GM19452 (cell line): ENCODE data around the gene DNM3.

Experiments
- ATAC-seq: cut with Tn5 transposase; IDR thresholded peaks from one replicate; pipeline ENCODE4 v1.9.1; 2021; ENCODE audit not compliant: unreplicated experiment

The DNM3 gene

DNA sequence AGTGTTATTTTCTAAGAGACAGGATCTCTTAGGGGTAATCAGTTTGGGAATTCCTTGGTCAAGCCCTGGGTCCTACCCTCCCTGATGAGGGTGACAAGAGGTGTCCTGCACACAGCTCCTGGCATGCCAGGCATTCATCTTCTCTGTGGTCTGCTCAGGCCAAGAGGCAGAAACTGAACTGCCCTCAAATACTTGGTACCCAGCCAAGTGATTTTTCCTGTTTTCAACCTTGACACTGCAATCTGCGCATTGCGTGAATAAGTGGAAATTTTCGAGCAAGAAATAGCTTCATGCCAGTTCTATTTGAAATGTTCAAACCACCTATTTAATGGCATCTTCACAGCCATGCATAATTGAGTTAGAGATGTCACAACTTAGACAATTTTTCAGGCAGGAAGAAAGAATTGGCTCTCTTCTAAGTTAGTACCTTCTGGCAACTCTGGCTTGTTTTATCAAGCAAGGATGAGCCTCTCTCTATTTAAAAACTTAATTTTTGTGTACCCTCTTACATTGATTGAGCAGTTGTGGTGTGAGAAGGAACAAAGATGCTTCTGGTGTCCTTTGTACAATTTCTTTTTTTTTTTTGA, 27.0 kb downstream of the DNM3 start:
- no peak for ATAC-seq

DNA sequence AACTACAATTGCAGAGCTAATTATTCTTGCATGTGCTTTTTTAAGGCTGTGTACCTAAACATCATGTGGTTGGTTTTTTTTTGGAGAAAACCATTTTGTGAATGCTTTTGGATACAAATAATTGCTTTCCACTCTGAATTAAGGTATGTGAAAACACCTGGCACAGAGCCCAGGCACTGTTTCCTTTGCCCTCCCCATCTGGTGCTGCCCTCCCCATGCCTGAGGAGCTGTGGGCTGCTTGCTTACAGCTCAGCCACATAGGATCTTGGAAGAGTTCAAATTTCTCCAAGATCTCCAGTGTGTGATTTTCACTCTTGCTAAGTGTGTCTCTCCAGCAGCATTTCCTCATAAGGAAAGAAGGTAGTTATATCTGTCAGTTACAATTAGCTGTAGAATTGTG, 27.8 kb downstream of the DNM3 start:
- ATAC-seq, result no peak

DNA sequence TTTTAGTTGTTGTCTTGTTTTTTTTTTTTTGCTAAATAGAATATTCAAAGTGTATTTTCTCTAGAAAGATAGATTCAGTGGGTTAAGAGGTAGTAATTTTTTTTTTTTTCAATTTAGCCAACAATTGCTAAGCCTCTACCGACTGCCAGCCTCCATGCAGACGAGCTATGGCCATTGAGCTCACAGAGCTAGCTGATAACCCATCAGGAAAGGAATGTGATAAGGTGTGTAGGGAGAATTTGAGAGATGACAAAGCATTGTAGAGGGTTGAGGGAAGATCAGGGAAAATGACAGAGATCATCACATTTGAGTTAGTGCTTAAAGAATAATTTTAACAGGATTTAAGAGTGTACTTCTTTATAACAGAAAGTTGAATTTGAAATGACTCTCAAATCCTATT, 30.6 kb downstream of the DNM3 start:
- ATAC-seq, result no peak

DNA sequence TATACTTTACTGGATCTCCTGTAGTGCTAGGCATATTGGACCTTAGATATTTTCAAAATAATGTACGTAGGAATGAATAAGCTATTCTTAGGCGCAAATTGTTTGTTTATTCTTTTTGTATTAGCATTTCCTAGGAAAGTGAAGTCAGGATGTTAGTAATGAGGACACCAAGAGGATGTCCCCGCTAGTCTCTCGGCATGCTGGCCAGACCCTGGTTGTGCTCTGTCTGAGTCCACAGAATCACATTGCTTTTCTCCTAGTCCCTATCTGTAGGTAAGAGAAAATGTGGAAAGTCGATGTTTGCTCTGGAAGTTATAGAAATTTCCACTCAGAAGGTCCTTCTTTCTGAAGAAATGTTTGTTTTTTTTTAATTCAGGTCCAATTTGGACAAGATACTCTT, 31.1 kb downstream of the DNM3 start:
- ATAC-seq, result no peak

DNA sequence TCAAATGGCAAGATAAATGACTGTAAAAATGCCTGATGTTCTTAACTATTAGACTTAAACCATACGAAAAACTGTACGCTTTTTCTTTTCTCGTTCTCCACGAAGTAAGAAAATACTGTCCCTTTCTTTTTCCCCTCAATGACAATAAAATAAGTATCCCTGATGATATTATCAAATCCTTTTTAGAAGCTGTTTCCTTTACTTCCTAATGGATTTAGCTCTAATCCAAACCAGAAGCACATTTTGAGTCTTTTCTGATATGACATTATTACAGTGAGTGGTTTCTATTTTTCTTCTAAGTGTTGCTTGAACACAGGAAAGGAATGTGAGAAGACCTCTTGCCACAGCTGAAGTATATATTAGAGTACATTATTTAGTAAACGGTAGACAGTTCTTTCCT, 32.4 kb downstream of the DNM3 start:
- ATAC-seq, result no peak

DNA sequence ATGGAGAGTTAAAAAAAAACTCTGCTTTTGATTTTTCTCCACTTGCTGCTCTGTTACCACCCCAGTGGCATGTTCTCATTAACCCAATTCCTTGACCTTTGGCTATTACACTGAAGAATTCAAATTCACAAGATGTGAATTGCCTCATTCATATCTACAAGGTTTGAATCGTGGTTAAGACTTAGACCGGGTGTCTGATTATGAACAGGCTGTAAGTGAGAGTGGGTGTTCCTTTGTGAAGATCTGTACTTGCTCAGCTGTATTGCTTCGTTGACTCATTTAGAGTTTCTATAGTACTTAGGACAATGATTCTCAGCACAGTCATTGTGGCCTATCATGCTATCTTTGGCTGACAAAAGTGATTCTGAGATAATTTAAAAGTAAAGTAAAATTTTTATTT, 36.4 kb downstream of the DNM3 start:
- peak; percentile 51 for ATAC-seq

DNA sequence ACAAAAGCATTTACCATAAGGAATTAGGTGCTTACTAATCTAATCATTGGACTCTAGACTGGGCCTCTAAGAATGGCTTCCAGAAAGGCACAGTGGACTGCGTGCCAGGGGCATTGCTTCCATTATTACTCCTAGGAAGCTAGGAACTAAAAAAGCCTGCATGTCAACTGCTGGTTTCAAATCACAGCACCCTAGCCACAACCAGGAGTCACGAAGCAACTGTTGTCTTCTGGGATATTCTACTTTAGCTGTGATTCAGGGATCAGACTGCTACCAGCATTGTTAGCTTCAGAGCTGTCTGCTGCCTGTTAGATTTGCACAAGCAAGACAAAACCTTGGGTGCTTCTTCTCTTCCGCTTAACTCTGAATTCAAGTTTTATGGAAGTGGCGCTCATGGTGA, 38.3 kb downstream of the DNM3 start:
- no peak for ATAC-seq

DNA sequence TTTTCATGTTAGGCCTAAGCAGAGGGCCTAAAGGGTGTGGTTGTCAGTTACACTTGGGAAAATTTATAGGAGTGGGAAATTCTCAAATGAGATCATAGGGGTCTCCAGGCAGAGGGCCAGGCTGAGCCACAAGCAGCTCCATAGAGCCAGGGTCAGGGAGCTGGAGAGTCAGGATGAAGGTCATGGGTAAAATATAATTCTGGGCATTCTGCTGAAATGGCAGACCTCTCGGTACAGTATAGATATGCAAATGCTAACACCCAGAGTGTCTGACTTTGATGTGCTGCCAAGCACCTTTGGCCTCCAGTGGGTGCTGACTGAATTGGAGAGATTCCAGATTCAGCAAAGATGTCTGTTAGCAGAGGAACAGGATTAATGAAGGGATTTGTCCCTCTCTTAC, 40.1 kb downstream of the DNM3 start:
- no peak for ATAC-seq

DNA sequence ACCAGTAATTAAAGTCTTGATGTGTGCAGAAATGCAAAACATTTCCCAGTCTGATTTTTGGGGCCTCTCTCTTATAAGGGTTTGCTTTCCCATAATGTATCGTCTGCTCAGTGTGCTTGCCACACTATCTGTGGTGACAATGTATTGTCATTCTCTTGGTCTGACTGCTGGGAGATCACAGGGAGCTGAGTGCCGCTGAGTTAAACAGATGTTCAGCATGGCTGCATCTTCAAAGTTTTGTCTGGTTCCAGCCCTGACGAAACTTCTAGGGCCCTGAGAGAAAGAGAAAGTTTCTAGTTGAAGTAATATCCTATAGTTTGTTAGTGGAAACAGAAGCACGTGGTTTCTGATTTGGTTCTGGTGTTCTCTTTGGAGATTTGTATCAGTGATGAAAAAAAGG, 42.6 kb downstream of the DNM3 start:
- ATAC-seq, result no peak

DNA sequence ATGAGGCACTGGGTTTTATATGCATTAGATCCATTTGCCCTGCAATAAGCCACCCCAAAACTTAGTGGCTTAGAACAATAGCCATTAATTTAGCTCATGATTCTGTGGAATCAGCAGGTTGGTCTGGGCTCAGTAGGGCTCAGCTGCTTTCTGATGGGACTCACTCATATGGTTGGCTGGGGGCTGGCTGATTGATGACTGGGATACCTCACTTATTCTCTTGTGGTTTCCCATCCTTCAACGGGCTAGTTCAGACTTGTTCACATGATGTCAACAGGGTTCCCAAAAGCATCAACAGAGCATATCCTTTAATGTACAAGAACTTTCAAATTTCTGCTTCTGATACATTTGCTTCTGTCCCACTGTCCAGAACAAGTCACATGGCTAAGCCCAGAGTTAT, 43.2 kb downstream of the DNM3 start:
- ATAC-seq, result no peak

DNA sequence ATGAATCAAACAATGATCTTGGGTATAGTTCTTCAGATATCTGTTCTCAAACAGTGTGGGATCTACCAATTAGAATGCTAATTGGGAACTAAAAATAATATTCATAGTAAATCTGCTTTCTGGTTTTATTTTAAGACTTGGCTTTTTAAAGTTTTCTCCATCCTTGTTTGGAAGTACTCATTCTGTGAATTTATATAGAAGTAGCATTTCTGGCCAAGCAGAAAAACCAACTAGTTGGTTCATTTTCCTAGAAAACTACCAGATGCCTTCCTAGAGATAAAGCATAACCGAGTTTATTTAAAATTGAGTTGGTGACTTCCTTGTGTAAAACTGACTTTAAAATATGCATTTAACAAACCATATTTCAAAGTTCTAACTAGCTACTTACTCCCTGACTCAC, 48.8 kb downstream of the DNM3 start:
- ATAC-seq, result no peak

DNA sequence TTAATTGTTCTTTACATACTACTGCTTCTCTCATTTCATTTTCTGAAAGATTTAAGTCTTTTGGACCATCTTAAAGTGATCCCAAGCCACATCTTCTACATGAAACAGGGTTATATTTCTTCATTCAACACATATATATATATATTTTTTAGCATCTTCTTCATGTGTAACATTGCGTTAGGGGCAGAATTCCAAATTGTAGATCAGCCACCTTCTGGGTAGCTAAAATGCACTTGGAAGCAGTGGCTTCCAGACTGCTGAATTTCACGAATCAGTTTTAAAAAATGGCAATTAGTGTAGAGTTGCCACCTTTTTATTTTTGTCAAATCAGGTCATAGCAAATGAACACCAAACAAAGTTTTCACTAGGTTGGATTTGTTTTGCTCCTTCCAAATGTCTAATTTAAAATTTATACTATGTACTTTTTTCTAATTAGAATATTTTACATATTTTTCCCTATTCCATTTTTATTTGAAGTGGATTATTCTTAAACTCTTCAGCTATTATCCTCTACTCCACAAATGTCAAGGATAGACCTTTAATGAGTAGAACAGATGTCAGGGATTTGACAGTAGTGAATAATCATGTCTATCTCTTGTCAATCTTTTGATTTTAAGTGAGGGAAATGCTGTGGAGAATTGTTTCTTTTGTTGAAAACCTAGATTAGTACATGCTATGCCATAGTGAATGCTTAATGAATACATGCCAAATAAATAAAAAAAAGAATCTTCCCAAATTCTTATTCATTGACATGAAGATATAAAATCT, 55.8 kb downstream of the DNM3 start:
- ATAC-seq, result no peak

DNA sequence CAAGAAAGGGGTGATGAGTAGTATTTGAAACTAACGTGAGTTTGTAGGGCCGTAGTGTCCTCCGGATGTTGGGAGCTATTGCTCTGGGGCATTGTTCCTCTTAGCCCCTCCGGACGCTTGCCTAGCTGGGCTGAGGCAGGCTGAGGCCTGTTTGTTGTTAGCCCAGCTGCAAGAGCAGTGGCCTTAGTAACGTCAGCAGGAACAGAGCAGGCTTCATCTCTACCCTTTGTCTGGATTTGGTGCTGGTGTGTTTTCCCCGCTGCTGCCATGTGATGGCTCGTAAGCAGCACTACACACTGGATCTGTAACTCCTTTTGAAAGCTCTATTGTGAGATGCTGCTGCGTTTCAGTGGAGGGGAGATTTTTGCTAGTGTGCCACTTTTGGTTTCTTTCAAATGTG, 57.6 kb downstream of the DNM3 start:
- no peak for ATAC-seq

DNA sequence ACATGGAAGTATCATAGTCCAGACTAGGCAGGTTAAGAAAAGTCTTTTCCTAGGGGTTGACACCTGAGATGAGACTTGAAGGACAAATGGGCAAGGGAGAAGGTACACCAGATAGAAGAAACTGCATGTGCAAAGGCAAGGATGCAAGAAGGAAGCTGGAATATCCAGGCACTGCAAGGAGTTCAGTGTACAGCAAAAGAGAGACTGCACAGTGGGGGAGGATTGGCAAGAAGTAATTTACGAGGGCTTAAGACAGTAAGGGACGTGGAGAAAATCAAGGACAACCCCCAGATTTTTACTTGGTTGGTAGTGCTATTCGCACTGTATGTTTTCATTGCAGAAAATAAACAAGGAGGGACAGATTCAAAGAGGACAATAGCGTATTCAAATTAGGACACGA, 58.5 kb downstream of the DNM3 start:
- no peak for ATAC-seq

DNA sequence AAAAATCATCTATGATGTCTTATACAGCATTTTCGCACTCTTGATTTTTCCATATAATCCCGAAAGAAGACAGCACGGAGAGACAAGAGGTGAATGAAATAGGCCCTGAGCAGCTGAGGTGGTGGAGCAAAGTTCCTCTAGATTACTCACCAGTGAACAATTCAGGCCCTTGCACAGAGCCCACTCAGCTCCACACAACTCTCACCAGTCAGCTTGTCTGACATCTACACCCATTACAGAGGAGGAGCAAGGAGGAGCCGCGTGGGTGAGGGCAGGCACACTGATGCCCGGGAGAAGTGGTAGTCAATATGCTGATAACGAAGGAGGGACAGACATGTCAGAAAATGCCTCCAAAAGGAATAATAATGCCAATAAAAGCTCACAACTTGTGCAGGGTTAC, 59.9 kb downstream of the DNM3 start:
- ATAC-seq, result no peak

DNA sequence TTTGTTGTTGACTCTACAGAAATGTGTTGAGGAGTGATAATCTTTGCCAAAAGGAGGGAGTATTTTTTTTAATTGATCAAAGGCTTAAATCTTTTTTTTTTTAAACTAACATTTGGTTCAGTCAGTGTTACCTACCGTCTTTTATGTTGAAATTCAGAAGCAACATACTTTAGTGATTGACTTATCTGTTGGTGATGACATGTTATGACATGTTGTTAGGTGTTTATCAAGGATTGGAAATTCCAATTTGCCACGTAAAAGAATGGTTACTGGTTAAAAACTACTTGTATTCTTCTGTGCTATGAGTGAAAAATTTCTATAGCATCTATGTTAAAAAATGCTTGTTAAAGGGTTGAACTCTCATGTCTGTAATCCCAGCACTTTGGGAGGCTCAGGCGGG, 61.2 kb downstream of the DNM3 start:
- ATAC-seq, result no peak

DNA sequence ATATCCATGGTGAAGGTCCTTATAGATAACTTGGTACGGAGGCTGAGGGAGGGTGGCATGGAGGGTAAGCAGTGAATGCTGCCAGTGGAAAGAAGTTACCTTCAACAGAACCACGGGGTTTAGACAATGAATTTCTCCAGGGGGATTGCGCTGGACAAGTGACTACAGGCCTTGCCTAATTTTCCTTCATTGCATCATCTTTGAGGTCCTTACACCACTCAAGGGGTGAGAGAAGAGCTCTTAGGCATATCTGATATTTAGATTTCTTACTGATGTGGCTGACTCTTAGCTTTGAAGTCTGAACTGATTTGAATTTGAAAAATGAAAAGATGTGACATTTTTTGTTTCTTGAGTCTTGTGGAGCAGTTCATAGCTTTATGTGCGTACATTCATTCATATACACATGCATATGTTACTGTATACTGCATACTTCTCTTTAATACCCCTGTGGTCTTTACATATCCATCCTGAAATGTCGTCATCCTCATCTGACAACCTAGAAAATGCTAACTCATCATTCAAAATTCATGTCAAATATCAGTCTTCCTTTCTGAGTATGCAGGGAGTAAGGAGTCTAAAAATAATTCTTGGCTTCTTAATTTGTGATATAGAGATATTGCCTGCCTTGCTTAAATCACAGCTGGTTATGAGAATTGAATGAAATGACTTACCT, 63.6 kb downstream of the DNM3 start:
- no peak for ATAC-seq

DNA sequence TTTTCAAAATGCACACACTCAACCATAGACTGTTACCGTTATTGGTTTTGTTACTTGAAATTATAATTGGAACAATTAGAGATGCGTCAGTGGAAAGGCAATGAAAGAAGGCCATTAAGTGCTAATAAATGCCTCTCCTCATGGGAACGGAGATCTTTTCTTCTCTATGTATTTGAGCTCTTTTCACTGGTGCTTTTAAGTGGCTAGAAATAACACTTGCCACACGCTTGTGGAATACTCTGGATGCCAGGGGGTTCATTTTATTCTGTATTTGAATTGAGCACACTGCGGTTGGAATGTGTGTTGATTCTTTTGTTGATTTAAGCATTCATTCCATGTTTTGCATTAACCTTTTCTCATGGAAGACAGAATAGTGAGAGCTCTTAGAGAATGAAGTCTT, 68.4 kb downstream of the DNM3 start:
- ATAC-seq, result no peak

DNA sequence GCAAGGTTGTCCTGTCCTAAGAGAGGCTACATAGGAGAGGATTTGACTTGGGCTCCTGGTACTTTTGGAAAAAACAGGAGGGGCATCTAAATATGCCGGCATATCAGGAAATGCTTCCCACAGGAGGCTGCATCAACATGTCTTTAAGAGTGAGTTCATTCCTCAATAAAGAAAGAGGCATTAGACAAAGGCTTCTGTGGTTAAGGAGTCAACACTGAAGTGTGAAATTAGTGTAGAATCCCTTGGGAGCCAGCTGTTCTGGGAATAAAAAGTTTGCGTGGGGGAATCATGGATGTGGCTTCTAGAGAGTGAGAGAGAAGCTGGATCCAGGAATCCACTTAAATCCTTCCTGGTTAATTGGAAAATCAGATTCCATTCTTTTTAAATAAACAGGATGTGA, 69.5 kb downstream of the DNM3 start:
- ATAC-seq, result no peak

DNA sequence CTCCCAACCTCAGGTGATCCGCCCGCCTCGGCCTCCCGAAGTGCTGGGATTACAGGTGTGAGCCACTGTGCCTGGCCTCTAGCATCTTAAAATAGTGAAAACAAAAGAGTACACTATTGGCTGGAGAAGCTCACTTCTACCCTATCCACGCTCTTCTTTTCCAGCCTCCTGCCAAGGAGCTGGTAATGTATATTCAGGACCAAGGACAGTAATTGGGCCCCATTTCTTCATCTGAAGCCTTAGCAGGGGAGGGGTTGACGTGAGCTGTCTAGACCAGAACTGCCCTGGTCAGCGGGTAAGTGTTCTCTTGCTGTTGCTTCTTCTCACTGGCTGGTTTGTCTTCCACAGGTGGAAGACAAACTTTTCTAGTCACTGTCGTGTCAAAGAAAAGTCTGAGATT, 70.2 kb downstream of the DNM3 start:
- no peak for ATAC-seq

DNA sequence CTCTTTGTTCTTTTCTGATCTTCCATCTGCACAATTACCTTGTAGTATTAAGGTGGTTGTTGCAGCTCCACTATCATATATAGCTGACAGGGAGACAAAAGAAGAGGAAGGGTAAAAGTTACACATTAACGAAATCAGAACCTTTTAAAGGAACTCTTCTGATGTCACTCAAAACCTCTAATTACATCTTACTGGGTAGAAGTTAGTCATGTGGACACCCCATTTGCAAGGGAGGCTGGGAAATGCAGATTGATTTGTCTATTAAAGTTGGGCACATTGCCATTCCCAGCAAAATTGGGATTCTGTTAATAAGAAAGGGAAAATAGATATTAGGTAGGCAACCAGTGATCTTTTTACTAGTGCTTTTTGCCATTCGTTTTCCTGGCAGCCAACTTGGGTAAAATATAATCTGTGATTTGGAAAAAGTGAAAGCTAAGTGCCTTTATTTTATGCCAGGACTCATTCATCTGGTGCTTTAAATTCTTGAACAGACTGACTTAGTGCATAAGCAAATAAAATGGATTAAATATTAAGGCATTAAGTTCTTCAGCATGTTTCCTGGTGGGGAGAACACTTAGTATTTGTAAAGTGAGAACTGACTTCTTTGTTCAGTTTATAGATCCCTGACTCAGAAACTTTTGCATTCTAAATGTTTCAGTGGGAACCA, 71.3 kb downstream of the DNM3 start:
- ATAC-seq, result no peak

DNA sequence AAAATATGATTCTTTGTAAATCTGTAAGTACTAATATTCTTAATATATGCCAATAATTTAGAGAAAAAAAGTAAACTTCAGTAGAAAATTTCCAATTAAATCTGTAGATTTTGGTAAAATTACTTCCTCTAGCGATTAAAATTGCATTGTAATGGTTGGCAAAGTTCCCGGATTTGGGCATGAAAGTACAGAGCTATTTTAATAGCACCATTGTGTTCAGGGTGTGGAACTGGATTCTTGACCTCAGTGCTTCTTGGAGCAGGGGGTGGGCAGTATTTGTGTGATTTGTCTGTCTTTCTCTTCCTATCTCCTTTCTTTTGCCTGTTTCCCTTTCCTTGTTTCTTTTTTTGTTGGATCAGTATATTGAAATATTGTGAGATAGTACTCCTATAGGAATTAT, 72.1 kb downstream of the DNM3 start:
- no peak for ATAC-seq
